ENCODE results near the gene TNIP3.
"Not testable (repeated sequence)": the region's sequence is repeated elsewhere in the genome, so short reads cannot be mapped to it uniquely, and the experiment has no call there.

The TNIP3 gene

DNA sequence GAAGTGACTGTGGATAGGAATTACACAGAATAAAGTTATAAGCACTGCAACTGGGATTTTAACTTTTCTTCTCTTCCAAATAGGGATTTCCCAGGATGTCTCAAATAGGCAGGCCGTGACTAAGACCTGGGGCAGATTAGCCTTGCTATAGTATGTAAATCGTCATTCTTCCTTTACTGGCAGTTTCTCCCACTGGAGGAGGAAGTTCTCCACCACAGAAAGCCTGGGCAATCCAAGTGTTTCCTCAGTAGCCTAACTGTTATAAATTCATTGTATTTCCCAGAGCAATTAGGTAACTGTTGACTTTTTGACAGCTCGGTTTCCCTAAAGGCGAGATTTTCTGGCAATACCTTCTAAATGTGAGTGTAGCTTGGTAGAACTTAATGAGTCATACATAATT lies at the start of gene TNIP3:
TSS of gene TNIP3 (minus strand) at position 31 of the 400 bp plus-strand sequence. CDS start 196 bp downstream, outside the sequence.
- DNase-seq (ENCODE audit: low read depth, low spot score), result no peak
- Histone ChIP-seq H3K27ac (no peak within 1 kb of the TSS), H3K36me3 (ENCODE audit: insufficient read depth, low read length) (no peaks in the 10 kb centered on the region), H3K9me3 (ENCODE audit: low read depth, low read length) (no peaks in the 10 kb centered on the region), H3K4me3 (no peak within 1 kb of the TSS), H3K9ac (ENCODE audit: insufficient read length) (no peak within 1 kb of the TSS)
- TF ChIP-seq FOXP2 (optimal IDR thresholded peaks at IDR 0.05; ENCODE audit: control extremely low read depth, extremely low read length, insufficient read depth) (no peak), EZH2 (IDR thresholded peaks at IDR 0.05) (no peak), POLR2AphosphoS5 (IDR thresholded peaks at IDR 0.05; ENCODE audit: borderline replicate concordance, low read depth, low read length) (no peak)

- no peaks in the 10 kb centered on the region for H3K36me3 ChIP-seq (ENCODE audit: insufficient read depth, low read length)
- no peak overlapping the region for H3K27ac ChIP-seq
- no peaks in the 10 kb centered on the region for H3K9me3 ChIP-seq (ENCODE audit: low read depth, low read length)
- H3K4me3 ChIP-seq, result no peak overlapping the region
- no peak for TF ChIP-seq POLR2AphosphoS5 (IDR thresholded peaks at IDR 0.05; ENCODE audit: borderline replicate concordance, low read depth, low read length)
- no peak for TF ChIP-seq FOXP2 (optimal IDR thresholded peaks at IDR 0.05; ENCODE audit: control extremely low read depth, extremely low read length, insufficient read depth)
- no peak for TF ChIP-seq EZH2 (IDR thresholded peaks at IDR 0.05)
- DNase-seq (ENCODE audit: low read depth, low spot score), result no peak
- no peak overlapping the region for H3K9ac ChIP-seq (ENCODE audit: insufficient read length)
Measured at GRCh38 chr4:121212806-121213205, 48.7 kb upstream of the TNIP3 start.

GRCh38 chr4:121209171-121209570 lies 45.0 kb upstream of the TNIP3 start:
- Histone ChIP-seq H3K9ac (ENCODE audit: insufficient read length) (no peak overlapping the region), H3K4me3 (no peak overlapping the region), H3K36me3 (ENCODE audit: insufficient read depth, low read length) (no peaks in the 10 kb centered on the region), H3K27ac (no peak overlapping the region), H3K9me3 (ENCODE audit: low read depth, low read length) (no peaks in the 10 kb centered on the region)
- TF ChIP-seq POLR2AphosphoS5 (IDR thresholded peaks at IDR 0.05; ENCODE audit: borderline replicate concordance, low read depth, low read length) (no peak), FOXP2 (optimal IDR thresholded peaks at IDR 0.05; ENCODE audit: control extremely low read depth, extremely low read length, insufficient read depth) (no peak), EZH2 (IDR thresholded peaks at IDR 0.05) (no peak)
- DNase-seq (ENCODE audit: low read depth, low spot score), result no peak

GRCh38 chr4:121208244-121209007 lies 44.3 kb upstream of the TNIP3 start:
- no peak overlapping the region for H3K27ac ChIP-seq
- H3K4me3 ChIP-seq, result no peak overlapping the region
- H3K9ac ChIP-seq (ENCODE audit: insufficient read length), result no peak overlapping the region
- no peaks in the 10 kb centered on the region for H3K9me3 ChIP-seq (ENCODE audit: low read depth, low read length)
- no peak for DNase-seq (ENCODE audit: low read depth, low spot score)
- no peak for TF ChIP-seq FOXP2 (optimal IDR thresholded peaks at IDR 0.05; ENCODE audit: control extremely low read depth, extremely low read length, insufficient read depth)
- TF ChIP-seq EZH2 (IDR thresholded peaks at IDR 0.05), result no peak
- no peak for TF ChIP-seq POLR2AphosphoS5 (IDR thresholded peaks at IDR 0.05; ENCODE audit: borderline replicate concordance, low read depth, low read length)
- H3K36me3 ChIP-seq (ENCODE audit: insufficient read depth, low read length), result no peaks in the 10 kb centered on the region

GRCh38 chr4:121205777-121206176 lies 41.7 kb upstream of the TNIP3 start:
- not testable (repeated sequence) for H3K9me3 ChIP-seq (ENCODE audit: low read depth, low read length); H3K27ac ChIP-seq; H3K36me3 ChIP-seq (ENCODE audit: insufficient read depth, low read length); H3K4me3 ChIP-seq; DNase-seq (ENCODE audit: low read depth, low spot score); H3K9ac ChIP-seq (ENCODE audit: insufficient read length)

DNA sequence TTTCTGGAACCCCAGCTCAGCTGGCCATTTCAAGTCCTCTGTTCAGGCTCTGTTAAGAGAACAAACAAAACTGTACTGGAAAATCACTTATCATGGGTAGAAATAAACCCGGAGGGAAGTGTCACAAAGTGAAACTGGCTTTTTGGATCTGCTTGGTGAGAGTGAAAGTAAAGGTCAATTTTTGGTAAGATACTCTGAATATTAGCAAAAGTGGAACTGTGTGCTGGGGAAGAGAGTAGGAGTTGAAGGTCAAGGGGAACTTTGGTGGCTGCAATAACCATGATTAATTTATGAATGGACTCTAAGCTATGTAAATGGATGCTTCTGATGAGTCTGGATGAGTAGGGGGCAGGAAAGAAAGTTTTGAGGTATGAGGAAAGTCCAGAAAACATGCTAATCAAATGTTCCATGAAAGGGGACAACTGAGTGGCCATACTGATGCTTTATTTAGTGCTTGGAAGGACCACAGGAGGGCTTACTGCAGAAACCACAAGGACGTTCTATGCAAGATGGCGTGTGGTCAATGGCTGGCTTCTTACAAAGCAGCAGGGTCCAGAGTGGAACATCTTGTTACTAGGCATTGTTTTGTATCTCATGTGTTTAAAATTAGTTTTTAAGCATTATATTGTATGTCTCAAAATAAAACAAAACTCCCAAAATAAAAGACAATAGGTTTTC lies 36.8 kb upstream of the TNIP3 start:
- no peaks in the 10 kb centered on the region for H3K9me3 ChIP-seq (ENCODE audit: low read depth, low read length)
- DNase-seq (ENCODE audit: low read depth, low spot score), result no peak
- no peaks in the 10 kb centered on the region for H3K36me3 ChIP-seq (ENCODE audit: insufficient read depth, low read length)
- H3K27ac ChIP-seq, result no peak overlapping the region
- H3K9ac ChIP-seq (ENCODE audit: insufficient read length), result no peak overlapping the region
- no peak overlapping the region for H3K4me3 ChIP-seq
- TF ChIP-seq EZH2 (IDR thresholded peaks at IDR 0.05), result no peak
- no peak for TF ChIP-seq POLR2AphosphoS5 (IDR thresholded peaks at IDR 0.05; ENCODE audit: borderline replicate concordance, low read depth, low read length)
- no peak for TF ChIP-seq FOXP2 (optimal IDR thresholded peaks at IDR 0.05; ENCODE audit: control extremely low read depth, extremely low read length, insufficient read depth)

GRCh38 chr4:121199742-121200561 lies 35.8 kb upstream of the TNIP3 start:
- TF ChIP-seq FOXP2 (optimal IDR thresholded peaks at IDR 0.05; ENCODE audit: control extremely low read depth, extremely low read length, insufficient read depth), result no peak
- TF ChIP-seq POLR2AphosphoS5 (IDR thresholded peaks at IDR 0.05; ENCODE audit: borderline replicate concordance, low read depth, low read length), result no peak
- TF ChIP-seq EZH2 (IDR thresholded peaks at IDR 0.05), result no peak
- Histone ChIP-seq H3K9me3 (ENCODE audit: low read depth, low read length) (no peaks in the 10 kb centered on the region), H3K4me3 (no peak overlapping the region), H3K36me3 (ENCODE audit: insufficient read depth, low read length) (no peaks in the 10 kb centered on the region), H3K9ac (ENCODE audit: insufficient read length) (no peak overlapping the region), H3K27ac (no peak overlapping the region)
- DNase-seq (ENCODE audit: low read depth, low spot score), result no peak

DNA sequence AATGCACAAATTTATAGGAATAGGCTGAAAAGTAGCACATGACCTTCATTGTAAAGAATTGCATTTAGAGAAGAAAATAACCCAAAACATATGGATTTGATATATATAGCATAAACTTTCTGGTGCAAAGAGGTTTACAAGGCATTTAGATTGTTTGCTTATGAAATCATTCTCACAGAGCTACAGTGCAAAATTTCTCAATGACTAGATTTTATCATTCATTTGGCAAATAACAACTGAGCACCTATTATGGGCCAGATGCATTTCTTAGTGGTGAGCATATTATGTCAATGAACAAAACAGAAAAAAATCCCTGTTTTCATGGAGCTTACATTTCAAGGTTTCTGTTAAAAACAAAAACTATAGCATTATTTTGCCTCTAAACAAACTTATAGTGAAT lies 34.1 kb upstream of the TNIP3 start:
- H3K36me3 ChIP-seq (ENCODE audit: insufficient read depth, low read length), result no peaks in the 10 kb centered on the region
- peak overlapping the region; percentile 43 for H3K4me3 ChIP-seq
- H3K9ac ChIP-seq (ENCODE audit: insufficient read length), result no peak overlapping the region
- DNase-seq (ENCODE audit: low read depth, low spot score), result no peak
- no peak for TF ChIP-seq POLR2AphosphoS5 (IDR thresholded peaks at IDR 0.05; ENCODE audit: borderline replicate concordance, low read depth, low read length)
- TF ChIP-seq EZH2 (IDR thresholded peaks at IDR 0.05), result no peak
- no peak for TF ChIP-seq FOXP2 (optimal IDR thresholded peaks at IDR 0.05; ENCODE audit: control extremely low read depth, extremely low read length, insufficient read depth)
- H3K27ac ChIP-seq, result peak overlapping the region; percentile 73
- H3K9me3 ChIP-seq (ENCODE audit: low read depth, low read length), result no peaks in the 10 kb centered on the region

Measured in SK-N-MC (cell line).